DND-41 (cell line): Measurements from ENCODE around the gene MMP17.

Experiments used
- EZH2 ChIP-seq: IDR thresholded peaks from 3 replicates; pipeline ENCODE4 v1.6.1; 2012; ENCODE audit warnings: borderline replicate concordance, low read depth, mild to moderate bottlenecking, moderate library complexity, low read length, inconsistent platforms; ENCODE audit not compliant: severe bottlenecking
- TF ChIP-seq, protein P1 (sequence below): IDR thresholded peaks from 2 replicates; pipeline ENCODE4 v1.5.1; 2012; ENCODE audit warnings: borderline replicate concordance, low read length, moderate library complexity, mild to moderate bottlenecking; ENCODE audit not compliant: poor library complexity, severe bottlenecking; ENCODE audit errors: extremely low read depth

DNA sequence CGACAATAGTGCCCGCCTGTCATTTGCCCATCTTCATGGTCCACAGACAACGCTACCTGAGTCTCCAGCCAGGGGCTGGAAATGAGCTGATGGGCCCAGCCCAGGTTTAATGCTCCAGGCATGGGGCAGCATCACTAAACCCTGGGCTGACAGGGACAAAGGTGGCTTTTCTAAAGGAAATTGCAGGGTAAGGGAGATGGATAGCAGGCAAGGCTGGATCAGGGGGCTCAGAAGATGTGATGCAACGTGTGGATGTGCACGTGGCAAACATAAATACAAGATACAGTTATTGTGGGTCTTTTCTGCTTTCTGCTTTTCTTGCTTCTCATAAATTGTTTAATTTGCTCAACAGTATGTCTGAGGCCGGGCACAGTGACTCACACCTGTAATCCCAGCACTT is 3.7 kb upstream of the MMP17 start:
- TF ChIP-seq, protein P1, sequence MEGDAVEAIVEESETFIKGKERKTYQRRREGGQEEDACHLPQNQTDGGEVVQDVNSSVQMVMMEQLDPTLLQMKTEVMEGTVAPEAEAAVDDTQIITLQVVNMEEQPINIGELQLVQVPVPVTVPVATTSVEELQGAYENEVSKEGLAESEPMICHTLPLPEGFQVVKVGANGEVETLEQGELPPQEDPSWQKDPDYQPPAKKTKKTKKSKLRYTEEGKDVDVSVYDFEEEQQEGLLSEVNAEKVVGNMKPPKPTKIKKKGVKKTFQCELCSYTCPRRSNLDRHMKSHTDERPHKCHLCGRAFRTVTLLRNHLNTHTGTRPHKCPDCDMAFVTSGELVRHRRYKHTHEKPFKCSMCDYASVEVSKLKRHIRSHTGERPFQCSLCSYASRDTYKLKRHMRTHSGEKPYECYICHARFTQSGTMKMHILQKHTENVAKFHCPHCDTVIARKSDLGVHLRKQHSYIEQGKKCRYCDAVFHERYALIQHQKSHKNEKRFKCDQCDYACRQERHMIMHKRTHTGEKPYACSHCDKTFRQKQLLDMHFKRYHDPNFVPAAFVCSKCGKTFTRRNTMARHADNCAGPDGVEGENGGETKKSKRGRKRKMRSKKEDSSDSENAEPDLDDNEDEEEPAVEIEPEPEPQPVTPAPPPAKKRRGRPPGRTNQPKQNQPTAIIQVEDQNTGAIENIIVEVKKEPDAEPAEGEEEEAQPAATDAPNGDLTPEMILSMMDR, result no peak
- TF ChIP-seq EZH2, result no peak
